Epithelial cell of proximal tubule (primary cell): ENCODE measurements around the gene ZFYVE28. TPM values are rescaled to one million over a fixed set of nuclear protein-coding genes. Genes with fewer than 3 reads are reported as not detected.

Source experiments
- DNase-seq: peaks from one replicate; pipeline ENCODE4 v3.0.0-alpha.2; 2011; ENCODE audit warnings: low read depth
- H3K4me3 ChIP-seq: 2 replicates; pipeline ENCODE4 v1.5.1; 2011; ENCODE audit warnings: low read depth, mild to moderate bottlenecking, low read length
- CTCF ChIP-seq: conservative IDR thresholded peaks from 2 replicates; pipeline ENCODE4 v1.5.1; 2012; ENCODE audit warnings: low read depth, mild to moderate bottlenecking, low read length
- total RNA-seq: library from RNA; depleted of rRNA; stranded (reverse); fragments of >200 nt; gene quantifications from 2 replicates; pipeline ENCODE4 v1.2.3, GENCODE V29; 2015

ZFYVE28 gene
- total RNA-seq, 1 donor from 2014 or later: 0.58 TPM

DNA sequence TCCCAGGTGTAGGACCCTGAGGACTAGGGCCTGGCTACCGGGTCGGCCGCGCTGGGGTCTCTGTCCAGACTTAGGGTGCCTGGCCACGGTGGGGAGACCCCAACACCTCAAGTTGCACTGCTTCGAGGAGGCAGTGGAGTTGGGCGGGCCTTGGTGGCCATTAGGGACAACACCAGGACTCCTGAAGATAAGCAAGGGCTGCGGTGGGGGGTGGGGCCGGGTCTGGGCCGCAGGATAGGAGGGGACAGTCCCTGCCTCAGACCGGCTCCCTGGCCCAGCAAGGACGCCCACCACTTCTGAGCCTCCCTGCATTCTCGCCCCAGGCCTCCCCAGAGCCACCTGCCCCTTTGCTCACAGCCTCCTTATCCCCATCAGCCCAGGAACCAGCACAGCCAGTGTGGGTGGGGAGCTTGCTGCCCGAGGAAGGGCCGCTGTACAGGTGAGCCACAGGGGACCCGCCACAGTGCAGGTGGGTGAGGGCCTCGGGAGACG, 151.1 kb downstream of the ZFYVE28 start:
- H3K4me3 ChIP-seq: no peak overlapping the region
- DNase-seq: no peak
- TF ChIP-seq CTCF: no peak

- H3K4me3 ChIP-seq: no peak overlapping the region
- TF ChIP-seq CTCF: no peak
- DNase-seq: no peak
These were observed 151.6 kb downstream of the ZFYVE28 start for GRCh38 chr4:2266821-2267220.

DNA sequence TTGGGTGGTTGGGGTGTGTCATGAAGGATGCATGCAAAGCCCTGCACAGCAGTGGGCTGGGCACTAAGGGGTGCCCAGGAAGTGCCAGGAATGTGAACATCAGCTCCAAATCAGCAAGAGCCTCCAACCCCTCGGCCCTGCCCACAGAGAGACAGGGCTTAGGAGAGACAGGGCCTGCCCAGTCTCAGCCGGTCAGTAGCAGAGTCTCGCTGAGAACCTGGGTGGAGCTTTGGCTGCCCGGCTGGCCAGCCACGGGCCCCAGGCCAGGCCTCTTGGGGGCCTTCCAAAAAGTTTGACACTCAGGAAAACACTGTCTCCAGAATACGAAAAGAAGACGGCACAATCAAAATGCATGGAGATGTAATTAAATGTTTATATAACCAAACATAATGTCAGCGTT, 152.3 kb downstream of the ZFYVE28 start:
- TF ChIP-seq CTCF: no peak
- DNase-seq: no peak
- no peak overlapping the region for H3K4me3 ChIP-seq

DNA sequence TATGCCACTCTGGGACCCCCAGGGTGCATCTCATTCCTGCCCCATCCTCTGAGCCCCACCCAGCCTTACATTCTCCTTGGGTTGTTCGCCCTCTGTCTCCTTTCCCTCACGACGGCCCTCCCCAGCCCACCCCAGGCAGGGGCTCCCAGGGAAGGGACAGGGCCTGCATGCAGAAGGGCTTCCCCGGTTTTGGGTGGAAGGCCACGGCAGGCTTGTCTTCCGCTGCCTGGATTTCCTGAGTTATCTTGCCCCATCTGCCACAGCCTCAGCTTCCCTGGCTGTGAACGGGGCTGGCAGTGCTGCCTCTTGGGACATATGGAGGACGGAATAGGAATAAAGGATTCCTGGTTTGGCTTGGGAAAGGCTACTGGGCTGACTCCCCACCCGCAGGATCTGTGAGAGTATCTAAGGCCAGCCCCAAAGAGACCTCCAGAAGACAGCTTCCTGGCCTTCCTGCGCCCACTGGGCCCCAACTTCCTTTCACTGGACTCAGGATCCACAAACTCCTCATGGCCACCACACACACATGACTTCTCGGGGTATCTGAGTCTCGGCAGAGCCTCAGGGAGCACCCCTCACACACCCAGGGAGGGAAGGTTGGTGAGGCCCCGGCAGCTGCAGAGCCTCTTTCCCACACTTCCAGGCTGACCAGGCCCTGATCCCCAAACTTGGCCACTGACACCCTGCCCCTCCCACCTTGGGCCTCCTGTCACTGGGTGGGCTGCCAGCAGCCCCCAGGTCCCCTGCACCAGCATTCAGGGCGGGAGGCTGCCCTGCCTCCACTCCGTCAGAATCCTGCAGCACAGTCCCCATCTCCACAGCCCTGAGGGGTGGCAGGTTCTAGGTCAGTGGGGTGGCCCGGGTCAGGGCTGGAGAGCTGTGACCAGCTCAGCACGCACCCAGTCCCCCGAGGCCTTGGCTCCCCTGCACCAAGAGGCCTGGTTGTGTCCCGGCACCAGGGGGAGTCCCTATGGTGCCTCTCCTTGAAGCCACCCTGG, 153.0 kb downstream of the ZFYVE28 start:
- TF ChIP-seq CTCF: no peak
- H3K4me3 ChIP-seq: no peak overlapping the region
- no peak for DNase-seq

- no peak for DNase-seq
- no peak for TF ChIP-seq CTCF
- H3K4me3 ChIP-seq: no peak overlapping the region
These were observed 153.9 kb downstream of the ZFYVE28 start for GRCh38 chr4:2264481-2265041.

- DNase-seq: no peak
- no peak overlapping the region for H3K4me3 ChIP-seq
- TF ChIP-seq CTCF: no peak
These were observed 154.5 kb downstream of the ZFYVE28 start for GRCh38 chr4:2263926-2264321.
